GM19035 (cell line): ENCODE measurements around the gene BBS7.

Experiments used
- ATAC-seq: cut with Tn5 transposase; IDR thresholded peaks from one replicate; pipeline ENCODE4 v1.9.1; 2021; ENCODE audit not compliant: unreplicated experiment

Gene BBS7

DNA sequence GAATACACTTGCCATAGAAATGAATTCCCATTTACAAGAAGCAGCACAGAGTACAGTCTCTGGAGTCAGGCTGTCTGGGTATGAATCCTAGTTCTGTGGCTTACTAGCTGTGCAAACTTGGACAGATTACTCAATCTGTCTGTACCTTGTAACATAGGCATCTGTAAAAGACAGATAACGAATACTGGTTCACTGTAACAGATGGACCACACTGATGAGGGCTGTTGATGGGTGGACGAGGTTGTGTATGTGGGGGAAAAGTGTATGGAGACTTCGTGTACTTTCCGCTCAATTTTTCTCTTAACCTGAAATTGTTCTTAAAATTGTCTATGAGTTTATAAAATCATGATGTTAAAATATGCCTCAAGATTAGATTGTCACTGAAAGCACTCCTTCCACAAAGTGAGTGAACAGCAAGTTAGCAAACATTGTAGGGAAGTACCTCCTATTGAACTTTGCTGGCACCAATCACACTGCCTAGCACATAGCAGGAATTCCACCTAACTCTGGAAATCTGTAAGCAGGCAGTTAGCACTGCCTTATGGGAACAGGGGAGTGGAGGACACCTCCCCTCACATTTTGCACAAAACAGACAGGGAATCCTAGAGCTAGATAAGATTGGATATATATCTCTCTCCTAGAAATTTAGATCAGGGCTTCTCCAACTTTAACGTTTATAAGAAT, 75.6 kb downstream of the BBS7 start:
- no peak for ATAC-seq

- ATAC-seq, result no peak
Measured at GRCh38 chr4:121792966-121793365, 77.3 kb downstream of the BBS7 start.

DNA sequence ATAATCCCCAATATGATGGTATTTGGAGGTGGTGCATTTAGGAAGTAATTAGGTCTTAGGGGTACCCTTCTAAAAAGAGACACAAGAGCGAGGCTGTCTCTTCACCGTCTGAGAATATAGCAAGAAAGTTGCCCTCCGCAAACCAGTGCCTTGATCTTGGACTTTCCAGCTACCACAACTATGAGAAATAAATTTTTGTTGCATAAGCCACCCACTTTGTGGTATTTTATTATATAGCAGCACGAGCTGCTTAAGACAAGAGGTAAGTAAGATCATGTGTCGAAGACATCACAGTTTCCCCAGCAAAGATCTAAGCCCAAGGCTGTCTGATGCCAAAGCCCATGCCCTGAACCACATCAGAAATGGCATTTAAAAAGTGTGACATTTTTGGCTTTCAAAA, 78.8 kb downstream of the BBS7 start:
- no peak for ATAC-seq

DNA sequence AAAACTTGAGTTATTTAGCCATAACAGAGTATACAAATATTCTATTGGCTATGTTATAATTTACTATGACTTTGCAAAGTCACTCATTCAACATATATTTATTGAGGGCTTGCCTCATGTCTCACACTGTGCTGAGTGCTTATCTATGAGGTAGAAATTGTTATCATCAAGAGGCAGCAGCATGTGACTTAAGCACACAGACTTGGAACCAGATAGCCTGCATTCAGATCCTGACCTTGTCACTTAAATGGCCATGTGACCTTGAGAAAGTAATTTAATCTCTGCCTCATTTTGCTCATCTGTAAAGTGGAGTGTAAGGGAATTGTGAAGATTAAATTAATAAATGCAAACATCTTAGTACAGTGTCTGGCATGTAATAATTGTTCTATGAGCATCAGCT, 79.3 kb downstream of the BBS7 start:
- no peak for ATAC-seq

- no peak for ATAC-seq
Measured at GRCh38 chr4:121789960-121790829, 80.1 kb downstream of the BBS7 start.

DNA sequence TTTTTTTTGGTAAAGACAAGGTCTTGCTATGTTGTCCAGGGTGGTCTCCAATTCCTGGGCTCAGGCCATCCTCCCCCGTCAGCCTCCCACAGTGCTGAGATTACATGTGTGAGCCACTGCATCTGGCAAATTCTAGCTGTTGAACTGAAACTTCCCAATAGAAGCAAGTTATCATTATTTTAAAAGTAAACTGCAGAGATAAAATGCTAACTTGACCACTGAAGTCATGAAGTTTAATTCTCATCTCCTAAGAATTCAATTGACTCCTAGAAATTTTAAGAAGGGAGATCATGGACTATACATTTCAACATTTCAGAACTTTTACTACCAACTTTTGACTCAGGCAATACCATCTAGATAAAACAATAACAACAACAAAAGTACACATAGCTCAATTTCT, 80.8 kb downstream of the BBS7 start:
- no peak for ATAC-seq

- ATAC-seq, result peak; percentile 94
Measured at GRCh38 chr4:121788896-121789295, 81.4 kb downstream of the BBS7 start.

- ATAC-seq, result no peak
Measured at GRCh38 chr4:121786221-121786620, 84.1 kb downstream of the BBS7 start.

DNA sequence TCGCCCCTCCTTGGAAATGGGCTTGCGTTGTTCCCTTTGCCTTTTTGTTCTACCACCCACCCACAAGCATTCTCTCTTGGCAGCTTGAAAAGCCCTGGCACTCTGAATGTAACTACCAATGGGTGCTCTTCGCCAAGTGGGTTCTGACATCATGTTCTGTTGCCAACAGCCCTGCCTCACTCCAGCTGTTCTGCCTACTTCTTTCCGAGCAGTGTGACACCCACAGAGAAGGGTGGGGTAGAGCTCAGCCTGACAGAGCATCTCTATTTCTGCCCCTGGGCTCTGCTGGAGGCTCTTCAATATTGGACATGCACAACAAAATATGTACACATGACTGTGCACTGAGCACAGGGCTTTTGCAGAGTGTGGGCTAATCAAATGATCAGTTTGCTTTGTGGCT, 84.8 kb downstream of the BBS7 start:
- no peak for ATAC-seq

DNA sequence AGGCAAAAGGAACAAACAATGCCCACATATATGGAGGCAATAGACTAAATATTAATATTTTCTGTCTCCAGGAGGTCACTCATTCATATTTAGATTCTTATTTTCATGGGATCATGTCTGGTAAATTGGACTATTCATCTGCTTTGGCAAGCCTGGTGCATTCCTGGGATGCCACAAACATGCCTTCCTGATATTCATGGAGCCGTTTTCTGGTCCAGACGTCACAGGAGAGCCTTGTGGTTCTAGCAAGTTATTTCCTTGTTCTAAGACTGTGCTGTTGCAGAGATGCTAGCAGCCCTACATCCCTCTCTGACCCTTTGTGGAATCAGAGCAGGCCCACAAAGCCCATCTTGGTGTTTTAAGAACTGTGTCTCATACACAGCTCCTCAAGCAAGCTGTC, 85.3 kb downstream of the BBS7 start:
- no peak for ATAC-seq

- ATAC-seq, result no peak
Measured at GRCh38 chr4:121784401-121784800, 85.9 kb downstream of the BBS7 start.

GRCh38 chr4:121783210-121783609, 87.1 kb downstream of the BBS7 start:
- no peak for ATAC-seq

DNA sequence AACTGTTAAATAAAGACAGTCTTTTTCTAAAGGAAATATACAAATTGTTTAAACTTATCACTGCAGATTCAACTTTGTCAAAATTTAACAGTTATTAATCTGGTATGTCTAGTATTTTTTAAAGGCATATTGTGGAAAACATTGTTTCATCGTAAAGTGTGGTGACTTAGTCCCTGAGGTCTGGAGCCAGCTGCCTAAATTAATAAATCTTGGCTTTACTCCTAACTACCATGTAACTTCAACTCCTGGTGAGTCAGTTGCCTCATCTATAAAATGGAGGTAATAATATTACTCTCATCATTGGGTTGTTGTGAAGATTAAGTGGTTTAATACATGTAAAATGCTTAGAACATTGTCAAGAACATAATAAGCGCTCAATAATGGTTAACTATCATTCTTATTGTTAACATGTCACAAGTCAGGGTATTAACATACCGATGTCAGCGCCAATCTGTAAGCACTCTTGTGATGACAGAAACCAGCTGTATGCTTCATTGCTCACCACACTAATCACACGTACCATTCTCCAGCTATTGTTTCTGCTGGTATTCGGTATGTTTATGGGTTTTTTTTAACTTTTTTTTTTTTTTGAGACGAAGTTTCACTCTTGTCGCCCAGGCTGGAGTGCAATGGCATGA, 91.2 kb downstream of the BBS7 start:
- ATAC-seq, result no peak

DNA sequence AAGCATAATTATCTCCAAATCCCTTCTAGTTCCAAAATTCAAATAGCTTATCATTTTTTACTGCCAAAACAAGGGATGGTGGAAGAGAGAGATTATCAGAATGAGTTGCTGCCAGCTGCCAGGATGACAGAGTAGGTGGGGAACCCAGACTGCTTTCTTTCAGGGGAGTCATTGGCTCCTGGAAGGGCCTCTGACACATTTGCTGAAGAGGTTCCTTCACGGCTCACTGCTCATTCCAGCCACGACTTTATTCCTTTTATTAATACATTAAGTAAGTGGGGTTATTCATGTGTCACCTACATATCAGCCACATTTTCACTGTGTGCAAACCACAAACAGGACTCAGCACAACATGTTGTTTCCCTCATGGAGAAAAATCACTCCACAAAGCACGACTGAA, 92.6 kb downstream of the BBS7 start:
- peak; percentile 48 for ATAC-seq

DNA sequence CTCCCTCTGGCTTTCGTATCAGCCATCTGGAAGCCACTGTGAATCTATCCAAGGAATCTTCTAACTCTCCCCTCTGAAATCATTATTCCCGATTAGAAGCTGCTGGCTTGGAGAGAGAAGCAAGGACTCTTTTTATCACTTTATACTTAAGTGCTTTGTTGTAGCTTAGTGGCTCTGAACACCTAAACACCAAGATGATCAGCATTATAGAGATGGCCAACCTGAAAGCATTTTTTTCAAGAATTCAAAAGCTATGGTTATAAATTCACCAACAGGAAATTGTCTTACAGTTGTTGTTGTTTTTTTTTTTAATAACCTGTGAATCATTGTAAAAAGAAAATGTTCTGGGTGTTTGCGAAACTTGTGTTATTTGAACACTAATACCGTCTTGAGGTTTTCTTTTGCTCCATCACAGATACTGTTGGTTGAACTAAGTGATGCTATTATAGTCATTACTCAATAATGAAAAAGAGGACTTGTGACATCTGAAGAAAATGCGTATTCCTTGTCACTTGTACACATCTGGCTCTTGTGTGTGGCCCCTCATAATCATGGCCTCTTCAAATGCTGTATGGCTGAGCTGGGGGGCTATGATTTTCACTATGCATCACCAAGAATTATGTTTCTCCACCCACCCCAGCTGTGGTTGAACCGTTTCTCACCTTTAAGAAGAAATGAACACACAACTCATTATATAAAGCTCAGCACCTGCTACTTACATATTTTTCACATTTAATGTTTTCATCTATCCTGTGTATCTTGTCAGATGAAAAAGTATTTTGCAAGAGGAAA, 93.5 kb downstream of the BBS7 start:
- ATAC-seq, result no peak
